Activated B cell treated with CpG ODN at 0.5 μM for 24 hours (primary cell): ENCODE data around the gene SASH1. TPM values are rescaled to one million over a fixed set of nuclear protein-coding genes. Genes with fewer than 3 reads are reported as not detected.
"Not testable (repeated sequence)": the region's sequence is repeated elsewhere in the genome, so short reads cannot be mapped to it uniquely, and the experiment has no call there.

Experiments used
- ATAC-seq: fragments of 200-7000 bp; cut with Tn5 transposase; one replicate; pipeline ENCODE4 v1.10.0; 2021; ENCODE audit warnings: low read depth, mild to moderate bottlenecking, moderate library complexity
- CTCF ChIA-PET: fragments of 350-600 bp; sonication (Branson Sonifier 250); formaldehyde crosslinking; loops from one replicate; lab custom pipeline; 2021; ENCODE audit warnings: antibody characterized with exemption; lab: Charles Lee
- POLR2A ChIA-PET: fragments of 350-600 bp; sonication (Branson Sonifier 250); formaldehyde crosslinking; loops from one replicate; lab custom pipeline; 2021; ENCODE audit warnings: antibody characterized with exemption; lab: Charles Lee
- DNase-seq: peaks from one replicate; pipeline ENCODE4 v3.0.0; 2022
- H3K27ac Mint-ChIP-seq: one replicate; pipeline ENCODE4 v1.8.0; 2020; ENCODE audit warnings: mixed read lengths
- H3K27me3 Mint-ChIP-seq: one replicate; pipeline ENCODE4 v1.8.0; 2021; ENCODE audit warnings: mixed read lengths
- H3K36me3 Mint-ChIP-seq: one replicate; pipeline ENCODE4 v1.8.0; 2021; ENCODE audit warnings: low read depth, mixed read lengths
- H3K4me1 Mint-ChIP-seq: one replicate; pipeline ENCODE4 v1.8.0; 2021; ENCODE audit warnings: mixed read lengths
- H3K4me3 Mint-ChIP-seq: one replicate; pipeline ENCODE4 v1.8.0; 2020; ENCODE audit warnings: mild to moderate bottlenecking, mixed read lengths
- H3K9me3 Mint-ChIP-seq: one replicate; pipeline ENCODE4 v1.8.0; 2020; ENCODE audit warnings: mixed read lengths
- CTCF ChIP-seq: fragments of 200-600 bp; IDR thresholded peaks from one replicate; pipeline ENCODE4 v1.8.0; 2022; ENCODE audit warnings: antibody characterized with exemption, mild to moderate bottlenecking
- intact Hi-C: fragments of 100-400 bp; cut with micrococcal nuclease; formaldehyde crosslinking; loops from one replicate; pipeline ENCODE4 v1.15.1; 2024
- total RNA-seq: library from RNA; stranded (reverse); gene quantifications from 2 replicates; pipeline ENCODE4 v1.2.3, GENCODE V29; 2022

The SASH1 gene
- total RNA-seq, 1 donor from 2014 or later, result 0.49 TPM

GRCh38 chr6:148351309-148351708 is 8.7 kb downstream of the SASH1 start:
- no peak for TF ChIP-seq CTCF
- CTCF ChIA-PET, result no interaction called here
- H3K4me3 Mint-ChIP-seq, result no peak overlapping the region
- peaks cover 22% of the 10 kb centered on the region for H3K27me3 Mint-ChIP-seq
- ATAC-seq (no peak), DNase-seq (no peak)
- intact Hi-C loops, result no loop called here
- no peaks in the 10 kb centered on the region for H3K36me3 Mint-ChIP-seq
- no peak overlapping the region for H3K27ac Mint-ChIP-seq
- H3K9me3 Mint-ChIP-seq, result no peaks in the 10 kb centered on the region
- POLR2A ChIA-PET, result no interaction called here
- no peaks in the 10 kb centered on the region for H3K4me1 Mint-ChIP-seq

GRCh38 chr6:148352421-148352820 is 9.8 kb downstream of the SASH1 start:
- POLR2A ChIA-PET, CTCF ChIA-PET, intact Hi-C loops, DNase-seq, H3K36me3 Mint-ChIP-seq, H3K4me3 Mint-ChIP-seq, H3K9me3 Mint-ChIP-seq, H3K27ac Mint-ChIP-seq, H3K4me1 Mint-ChIP-seq, ATAC-seq: not testable (repeated sequence)
- H3K27me3 Mint-ChIP-seq, result peaks cover 19% of the 10 kb centered on the region

GRCh38 chr6:148358196-148358785 is 15.7 kb downstream of the SASH1 start:
- ATAC-seq (no peak), DNase-seq (no peak)
- POLR2A ChIA-PET, result no interaction called here
- no peaks in the 10 kb centered on the region for H3K4me1 Mint-ChIP-seq
- intact Hi-C loops, result no loop called here
- H3K4me3 Mint-ChIP-seq, result no peak overlapping the region
- no peaks in the 10 kb centered on the region for H3K36me3 Mint-ChIP-seq
- H3K9me3 Mint-ChIP-seq, result no peaks in the 10 kb centered on the region
- peaks cover 21% of the 10 kb centered on the region for H3K27me3 Mint-ChIP-seq
- CTCF ChIA-PET, result no interaction called here
- no peak for TF ChIP-seq CTCF
- H3K27ac Mint-ChIP-seq, result no peak overlapping the region

GRCh38 chr6:148359228-148359627 is 16.6 kb downstream of the SASH1 start:
- H3K36me3 Mint-ChIP-seq, result no peaks in the 10 kb centered on the region
- no peak overlapping the region for H3K27ac Mint-ChIP-seq
- intact Hi-C loops, result no loop called here
- no peak overlapping the region for H3K4me3 Mint-ChIP-seq
- ATAC-seq (no peak), DNase-seq (no peak)
- peaks cover 26% of the 10 kb centered on the region for H3K27me3 Mint-ChIP-seq
- no peak for TF ChIP-seq CTCF
- H3K4me1 Mint-ChIP-seq, result no peaks in the 10 kb centered on the region
- ChIA-PET POLR2A (no interaction called here), CTCF (interaction anchor here (1.3 kb wide), 1 partner anchor 10 kb away, joined by 3 read pairs; no protein-coding TSS in a partner anchor)
- no peaks in the 10 kb centered on the region for H3K9me3 Mint-ChIP-seq

GRCh38 chr6:148364056-148364824 is 21.6 kb downstream of the SASH1 start:
- Mint-ChIP-seq H3K36me3 (no peaks in the 10 kb centered on the region), H3K27ac (no peak overlapping the region), H3K4me3 (no peak overlapping the region), H3K9me3 (no peaks in the 10 kb centered on the region), H3K4me1 (peaks cover 4% of the 10 kb centered on the region), H3K27me3 (peaks cover 37% of the 10 kb centered on the region)
- no peak for DNase-seq
- ChIA-PET POLR2A (no interaction called here), CTCF (no interaction called here)
- no peak for ATAC-seq
- TF ChIP-seq CTCF, result no peak
- intact Hi-C loops, result no loop called here
